GM23338 (cell line): ENCODE data around the gene SP5. TPM values are rescaled to one million over a fixed set of nuclear protein-coding genes. Genes with fewer than 3 reads are reported as not detected.

Experiments
- ATAC-seq: fragments of 200-7000 bp; cut with Tn5 transposase; 3 replicates; pipeline ENCODE4 v1.9.1; 2020
- DNase-seq: peaks from one replicate; pipeline ENCODE4 v3.0.0-alpha.2; 2015; ENCODE audit warnings: low spot score
- H2AFZ ChIP-seq: fragments of 200-600 bp; sonication (generic); 2 replicates; pipeline ENCODE4 v1.8.0; 2016; ENCODE audit warnings: antibody characterized with exemption, mild to moderate bottlenecking, moderate library complexity
- H3F3A ChIP-seq: fragments of 200-600 bp; sonication (generic); replicated peaks from 2 replicates; pipeline ENCODE4 v1.8.0; 2017; ENCODE audit warnings: antibody characterized with exemption, mixed run types, low read depth
- H3K27ac ChIP-seq: fragments of 200-600 bp; sonication (generic); 2 replicates; pipeline ENCODE4 v1.6.1; 2016; ENCODE audit warnings: low read depth
- H3K27me3 ChIP-seq: fragments of 200-600 bp; sonication (generic); 2 replicates; pipeline ENCODE4 v1.8.0; 2016; ENCODE audit warnings: mild to moderate bottlenecking, mixed run types, moderate library complexity; ENCODE audit not compliant: insufficient read depth
- H3K36me3 ChIP-seq: fragments of 200-600 bp; sonication (generic); 2 replicates; pipeline ENCODE4 v1.8.0; 2016; ENCODE audit warnings: mild to moderate bottlenecking; ENCODE audit not compliant: insufficient read depth
- H3K4me1 ChIP-seq: fragments of 200-600 bp; sonication (generic); 2 replicates; pipeline ENCODE4 v1.8.0; 2016; ENCODE audit warnings: mild to moderate bottlenecking, moderate library complexity; ENCODE audit not compliant: insufficient read depth
- H3K4me2 ChIP-seq: fragments of 200-600 bp; sonication (generic); 2 replicates; pipeline ENCODE4 v1.7.1; 2017; ENCODE audit warnings: mixed run types
- H3K4me3 ChIP-seq: fragments of 200-600 bp; sonication (generic); 2 replicates; pipeline ENCODE4 v1.6.1; 2016; ENCODE audit warnings: mixed run types
- H3K79me2 ChIP-seq: fragments of 200-600 bp; sonication (generic); replicated peaks from 2 replicates; pipeline ENCODE4 v1.8.0; 2017; ENCODE audit warnings: mild to moderate bottlenecking; ENCODE audit not compliant: insufficient read depth
- H3K9me2 ChIP-seq: fragments of 200-600 bp; sonication (generic); 2 replicates; pipeline ENCODE4 v1.8.0; 2017; ENCODE audit not compliant: insufficient read depth
- H4K20me1 ChIP-seq: fragments of 200-600 bp; sonication (generic); replicated peaks from 2 replicates; pipeline ENCODE4 v1.8.0; 2017; ENCODE audit warnings: mild to moderate bottlenecking; ENCODE audit not compliant: insufficient read depth
- H3K27ac Mint-ChIP-seq: 2 replicates; pipeline ENCODE4 v1.8.0; 2020; ENCODE audit warnings: inconsistent platforms, mild to moderate bottlenecking, moderate library complexity, mixed read lengths
- H3K27me3 Mint-ChIP-seq: 3 replicates; pipeline ENCODE4 v1.8.0; 2022; ENCODE audit warnings: low read depth, mild to moderate bottlenecking, moderate library complexity, mixed read lengths, inconsistent platforms; ENCODE audit not compliant: insufficient read depth, poor library complexity
- H3K36me3 Mint-ChIP-seq: 3 replicates; pipeline ENCODE4 v1.8.0; 2021; ENCODE audit warnings: low read depth, mild to moderate bottlenecking, inconsistent platforms, moderate library complexity, mixed read lengths
- H3K4me1 Mint-ChIP-seq: 3 replicates; pipeline ENCODE4 v1.8.0; 2020; ENCODE audit warnings: mild to moderate bottlenecking, inconsistent platforms, mixed read lengths
- H3K4me3 Mint-ChIP-seq: 3 replicates; pipeline ENCODE4 v1.8.0; 2021; ENCODE audit warnings: moderate library complexity, mild to moderate bottlenecking, inconsistent platforms, mixed read lengths
- H3K9me3 Mint-ChIP-seq: 3 replicates; pipeline ENCODE4 v1.8.0; 2020; ENCODE audit warnings: moderate library complexity, mild to moderate bottlenecking, inconsistent platforms, mixed read lengths
- CREB1 ChIP-seq: fragments of 250-450 bp; sonication (Bioruptor Pico); IDR thresholded peaks from 2 replicates; pipeline ENCODE4 v1.5.0; 2020; ENCODE audit warnings: low read depth, mild to moderate bottlenecking, moderate library complexity
- EZH2phosphoT487 ChIP-seq: fragments of 200-600 bp; sonication (generic); IDR thresholded peaks from one replicate; pipeline ENCODE4 v1.8.1; 2018; ENCODE audit warnings: antibody characterized with exemption; ENCODE audit not compliant: unreplicated experiment
- JUNB ChIP-seq: IDR thresholded peaks from one replicate; pipeline ENCODE4 v1.6.1; 2016; ENCODE audit warnings: antibody characterized with exemption; ENCODE audit not compliant: unreplicated experiment
- NANOG ChIP-seq: IDR thresholded peaks from 2 replicates; pipeline ENCODE4 v1.6.1; 2016; ENCODE audit warnings: antibody characterized with exemption, borderline replicate concordance
- POLR2AphosphoS5 ChIP-seq: IDR thresholded peaks from 2 replicates; pipeline ENCODE4 v1.6.1; 2016; ENCODE audit warnings: antibody characterized with exemption, low read depth
- STAT1 ChIP-seq: IDR thresholded peaks from one replicate; pipeline ENCODE4 v1.6.1; 2016; ENCODE audit warnings: antibody characterized with exemption; ENCODE audit not compliant: unreplicated experiment
- ZNF114 ChIP-seq: fragments of 250-450 bp; sonication (Bioruptor Pico); IDR thresholded peaks from 2 replicates; pipeline ENCODE4 v1.5.0; 2020; ENCODE audit warnings: mild to moderate bottlenecking, moderate library complexity
- ZNF331 ChIP-seq: fragments of 250-450 bp; sonication (Bioruptor Pico); IDR thresholded peaks from 2 replicates; pipeline ENCODE4 v1.5.0; 2020; ENCODE audit warnings: low read depth, mild to moderate bottlenecking, moderate library complexity
- polyA plus RNA-seq: library from polyadenylated mRNA; unstranded; fragments of >200 nt; fragmentation: Nextera tagmentation; extraction: Ambion mirVana; gene quantifications from 2 replicates; pipeline ENCODE4 v1.2.1, GENCODE V29; 2016
- total RNA-seq: library from RNA; depleted of rRNA; stranded (reverse); fragments of >200 nt; shearing (Covaris generic); gene quantifications from 2 replicates; pipeline ENCODE4 v1.2.3, GENCODE V29; 2014
- TF ChIP-seq, protein P1 (sequence below): IDR thresholded peaks from 2 replicates; pipeline ENCODE4 v1.6.1; 2016; ENCODE audit warnings: antibody characterized with exemption
- TF ChIP-seq, protein P2 (sequence below), 2 experiments: fragments of 200-600 bp in 1 of 2; sonication (generic) in 1 of 2; conservative IDR thresholded peaks; 2 replicates each; pipeline versions ENCODE4 v1.5.1 to v1.6.1; 2016 to 2017; ENCODE audit warnings: antibody characterized with exemption in 2 of 2, low read depth in 2 of 2, mild to moderate bottlenecking in 2 of 2, moderate library complexity in 1 of 2
- TF ChIP-seq, protein P3 (sequence below): fragments of 250-450 bp; sonication (Bioruptor Pico); IDR thresholded peaks from 2 replicates; pipeline ENCODE4 v1.5.0; 2020; ENCODE audit warnings: mild to moderate bottlenecking, moderate library complexity

Gene SP5
- total and polyA plus RNA-seq, 2 experiments from 2014 or later, result 0.21 to 0.32 TPM

DNA sequence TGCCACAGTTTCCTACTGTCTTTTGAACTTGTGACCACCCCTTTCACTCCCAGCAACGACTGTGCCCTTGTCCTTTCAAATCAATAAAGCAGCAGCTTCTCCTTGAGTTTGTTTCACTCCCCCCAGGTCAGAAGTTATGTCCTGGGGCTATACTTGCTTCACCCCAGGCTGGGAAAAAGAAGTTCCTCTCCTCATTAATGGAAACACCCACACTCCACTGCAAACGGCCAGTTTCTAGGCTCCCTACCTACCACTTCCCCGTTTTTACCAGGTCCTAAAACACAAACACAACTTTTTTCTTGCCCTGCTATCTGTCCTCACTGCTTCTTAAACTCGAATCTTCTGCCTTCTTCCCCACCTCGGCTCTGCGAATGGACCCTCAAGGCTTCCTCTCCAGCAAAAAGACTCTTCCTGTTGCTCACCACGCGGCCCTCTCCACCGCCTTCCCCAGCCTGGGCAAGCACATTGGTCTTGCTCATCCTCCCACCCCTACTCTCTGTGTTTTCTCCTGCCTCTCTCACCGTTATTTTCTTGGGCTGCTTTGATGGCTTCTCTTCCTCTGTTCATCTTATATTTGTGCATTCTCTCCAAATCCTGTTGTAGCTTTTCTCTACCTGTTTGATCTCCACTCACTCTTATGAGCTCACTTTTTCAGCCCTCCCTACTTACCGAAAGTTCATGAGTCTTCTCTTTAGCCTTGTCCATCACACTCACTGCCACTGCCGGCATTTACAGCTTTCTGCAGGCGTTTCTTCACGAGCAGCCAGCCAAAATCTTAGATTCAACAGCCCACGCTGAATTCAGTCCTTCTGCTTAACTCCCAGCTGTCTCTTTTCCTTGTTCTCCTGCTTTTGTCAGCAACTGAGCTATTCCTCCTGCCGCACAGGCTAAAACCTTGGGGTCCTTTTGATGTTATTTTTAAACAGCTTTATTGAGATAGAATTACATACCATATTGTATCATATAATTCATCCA lies 7.0 kb upstream of the SP5 start:
- H3K27me3 Mint-ChIP-seq, result peaks cover 53% of the 10 kb centered on the region
- Histone ChIP-seq H3F3A (no peaks in the 10 kb centered on the region; the same call in 1 of the 2 replicates), H3K4me3 (no peak overlapping the region), H4K20me1 (peaks cover 11% of the 10 kb centered on the region; the same call in 1 of the 2 replicates), H3K4me2 (no peak overlapping the region), H3K27ac (no peak overlapping the region), H3K9me2 (peaks cover 5% of the 10 kb centered on the region), H3K27me3 (peaks cover 69% of the 10 kb centered on the region), H2AFZ (peak overlapping the region; percentile 65; the same call in 1 of the 2 replicates), H3K79me2 (no peaks in the 10 kb centered on the region), H3K4me1 (peaks cover 45% of the 10 kb centered on the region), H3K36me3 (0 out of 2 replicates have a peak, but pooled peaks cover 2% of the 10 kb centered on the region)
- peaks cover 7% of the 10 kb centered on the region for H3K9me3 Mint-ChIP-seq
- DNase-seq, result peak; percentile 27
- TF ChIP-seq ZNF114 (CRISPR knock-in tag) (no peak), STAT1 (no peak), CREB1 (CRISPR knock-in tag) (no peak), ZNF331 (CRISPR knock-in tag) (no peak), POLR2AphosphoS5 (no peak), NANOG (no peak), EZH2phosphoT487 (no peak), JUNB (no peak)
- TF ChIP-seq, protein P1, sequence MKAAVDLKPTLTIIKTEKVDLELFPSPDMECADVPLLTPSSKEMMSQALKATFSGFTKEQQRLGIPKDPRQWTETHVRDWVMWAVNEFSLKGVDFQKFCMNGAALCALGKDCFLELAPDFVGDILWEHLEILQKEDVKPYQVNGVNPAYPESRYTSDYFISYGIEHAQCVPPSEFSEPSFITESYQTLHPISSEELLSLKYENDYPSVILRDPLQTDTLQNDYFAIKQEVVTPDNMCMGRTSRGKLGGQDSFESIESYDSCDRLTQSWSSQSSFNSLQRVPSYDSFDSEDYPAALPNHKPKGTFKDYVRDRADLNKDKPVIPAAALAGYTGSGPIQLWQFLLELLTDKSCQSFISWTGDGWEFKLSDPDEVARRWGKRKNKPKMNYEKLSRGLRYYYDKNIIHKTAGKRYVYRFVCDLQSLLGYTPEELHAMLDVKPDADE, result no peak
- TF ChIP-seq, protein P2, sequence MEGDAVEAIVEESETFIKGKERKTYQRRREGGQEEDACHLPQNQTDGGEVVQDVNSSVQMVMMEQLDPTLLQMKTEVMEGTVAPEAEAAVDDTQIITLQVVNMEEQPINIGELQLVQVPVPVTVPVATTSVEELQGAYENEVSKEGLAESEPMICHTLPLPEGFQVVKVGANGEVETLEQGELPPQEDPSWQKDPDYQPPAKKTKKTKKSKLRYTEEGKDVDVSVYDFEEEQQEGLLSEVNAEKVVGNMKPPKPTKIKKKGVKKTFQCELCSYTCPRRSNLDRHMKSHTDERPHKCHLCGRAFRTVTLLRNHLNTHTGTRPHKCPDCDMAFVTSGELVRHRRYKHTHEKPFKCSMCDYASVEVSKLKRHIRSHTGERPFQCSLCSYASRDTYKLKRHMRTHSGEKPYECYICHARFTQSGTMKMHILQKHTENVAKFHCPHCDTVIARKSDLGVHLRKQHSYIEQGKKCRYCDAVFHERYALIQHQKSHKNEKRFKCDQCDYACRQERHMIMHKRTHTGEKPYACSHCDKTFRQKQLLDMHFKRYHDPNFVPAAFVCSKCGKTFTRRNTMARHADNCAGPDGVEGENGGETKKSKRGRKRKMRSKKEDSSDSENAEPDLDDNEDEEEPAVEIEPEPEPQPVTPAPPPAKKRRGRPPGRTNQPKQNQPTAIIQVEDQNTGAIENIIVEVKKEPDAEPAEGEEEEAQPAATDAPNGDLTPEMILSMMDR (conservative IDR thresholded peaks at IDR 0.05; ENCODE audit: low read depth in 2 of 2), result no peak
- TF ChIP-seq, protein P3, sequence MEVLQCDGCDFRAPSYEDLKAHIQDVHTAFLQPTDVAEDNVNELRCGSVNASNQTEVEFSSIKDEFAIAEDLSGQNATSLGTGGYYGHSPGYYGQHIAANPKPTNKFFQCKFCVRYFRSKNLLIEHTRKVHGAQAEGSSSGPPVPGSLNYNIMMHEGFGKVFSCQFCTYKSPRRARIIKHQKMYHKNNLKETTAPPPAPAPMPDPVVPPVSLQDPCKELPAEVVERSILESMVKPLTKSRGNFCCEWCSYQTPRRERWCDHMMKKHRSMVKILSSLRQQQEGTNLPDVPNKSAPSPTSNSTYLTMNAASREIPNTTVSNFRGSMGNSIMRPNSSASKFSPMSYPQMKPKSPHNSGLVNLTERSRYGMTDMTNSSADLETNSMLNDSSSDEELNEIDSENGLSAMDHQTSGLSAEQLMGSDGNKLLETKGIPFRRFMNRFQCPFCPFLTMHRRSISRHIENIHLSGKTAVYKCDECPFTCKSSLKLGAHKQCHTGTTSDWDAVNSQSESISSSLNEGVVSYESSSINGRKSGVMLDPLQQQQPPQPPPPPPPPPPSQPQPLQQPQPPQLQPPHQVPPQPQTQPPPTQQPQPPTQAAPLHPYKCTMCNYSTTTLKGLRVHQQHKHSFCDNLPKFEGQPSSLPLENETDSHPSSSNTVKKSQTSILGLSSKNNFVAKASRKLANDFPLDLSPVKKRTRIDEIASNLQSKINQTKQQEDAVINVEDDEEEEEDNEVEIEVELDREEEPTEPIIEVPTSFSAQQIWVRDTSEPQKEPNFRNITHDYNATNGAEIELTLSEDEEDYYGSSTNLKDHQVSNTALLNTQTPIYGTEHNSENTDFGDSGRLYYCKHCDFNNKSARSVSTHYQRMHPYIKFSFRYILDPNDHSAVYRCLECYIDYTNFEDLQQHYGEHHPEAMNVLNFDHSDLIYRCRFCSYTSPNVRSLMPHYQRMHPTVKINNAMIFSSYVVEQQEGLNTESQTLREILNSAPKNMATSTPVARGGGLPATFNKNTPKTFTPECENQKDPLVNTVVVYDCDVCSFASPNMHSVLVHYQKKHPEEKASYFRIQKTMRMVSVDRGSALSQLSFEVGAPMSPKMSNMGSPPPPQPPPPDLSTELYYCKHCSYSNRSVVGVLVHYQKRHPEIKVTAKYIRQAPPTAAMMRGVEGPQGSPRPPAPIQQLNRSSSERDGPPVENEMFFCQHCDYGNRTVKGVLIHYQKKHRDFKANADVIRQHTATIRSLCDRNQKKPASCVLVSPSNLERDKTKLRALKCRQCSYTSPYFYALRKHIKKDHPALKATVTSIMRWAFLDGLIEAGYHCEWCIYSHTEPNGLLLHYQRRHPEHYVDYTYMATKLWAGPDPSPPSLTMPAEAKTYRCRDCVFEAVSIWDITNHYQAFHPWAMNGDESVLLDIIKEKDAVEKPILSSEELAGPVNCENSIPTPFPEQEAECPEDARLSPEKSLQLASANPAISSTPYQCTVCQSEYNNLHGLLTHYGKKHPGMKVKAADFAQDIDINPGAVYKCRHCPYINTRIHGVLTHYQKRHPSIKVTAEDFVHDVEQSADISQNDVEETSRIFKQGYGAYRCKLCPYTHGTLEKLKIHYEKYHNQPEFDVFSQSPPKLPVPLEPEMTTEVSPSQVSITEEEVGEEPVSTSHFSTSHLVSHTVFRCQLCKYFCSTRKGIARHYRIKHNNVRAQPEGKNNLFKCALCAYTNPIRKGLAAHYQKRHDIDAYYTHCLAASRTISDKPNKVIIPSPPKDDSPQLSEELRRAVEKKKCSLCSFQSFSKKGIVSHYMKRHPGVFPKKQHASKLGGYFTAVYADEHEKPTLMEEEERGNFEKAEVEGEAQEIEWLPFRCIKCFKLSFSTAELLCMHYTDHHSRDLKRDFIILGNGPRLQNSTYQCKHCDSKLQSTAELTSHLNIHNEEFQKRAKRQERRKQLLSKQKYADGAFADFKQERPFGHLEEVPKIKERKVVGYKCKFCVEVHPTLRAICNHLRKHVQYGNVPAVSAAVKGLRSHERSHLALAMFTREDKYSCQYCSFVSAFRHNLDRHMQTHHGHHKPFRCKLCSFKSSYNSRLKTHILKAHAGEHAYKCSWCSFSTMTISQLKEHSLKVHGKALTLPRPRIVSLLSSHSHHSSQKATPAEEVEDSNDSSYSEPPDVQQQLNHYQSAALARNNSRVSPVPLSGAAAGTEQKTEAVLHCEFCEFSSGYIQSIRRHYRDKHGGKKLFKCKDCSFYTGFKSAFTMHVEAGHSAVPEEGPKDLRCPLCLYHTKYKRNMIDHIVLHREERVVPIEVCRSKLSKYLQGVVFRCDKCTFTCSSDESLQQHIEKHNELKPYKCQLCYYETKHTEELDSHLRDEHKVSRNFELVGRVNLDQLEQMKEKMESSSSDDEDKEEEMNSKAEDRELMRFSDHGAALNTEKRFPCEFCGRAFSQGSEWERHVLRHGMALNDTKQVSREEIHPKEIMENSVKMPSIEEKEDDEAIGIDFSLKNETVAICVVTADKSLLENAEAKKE (CRISPR knock-in tag), result no peak
- H3K4me3 Mint-ChIP-seq, result no peak overlapping the region
- peaks cover 39% of the 10 kb centered on the region for H3K4me1 Mint-ChIP-seq
- ATAC-seq, result no peak; the same call in 2 of the 3 replicates
- no peak overlapping the region for H3K27ac Mint-ChIP-seq
- H3K36me3 Mint-ChIP-seq, result peaks cover 5% of the 10 kb centered on the region
